ENCODE results near the gene SLAMF6.

Gene SLAMF6

DNA sequence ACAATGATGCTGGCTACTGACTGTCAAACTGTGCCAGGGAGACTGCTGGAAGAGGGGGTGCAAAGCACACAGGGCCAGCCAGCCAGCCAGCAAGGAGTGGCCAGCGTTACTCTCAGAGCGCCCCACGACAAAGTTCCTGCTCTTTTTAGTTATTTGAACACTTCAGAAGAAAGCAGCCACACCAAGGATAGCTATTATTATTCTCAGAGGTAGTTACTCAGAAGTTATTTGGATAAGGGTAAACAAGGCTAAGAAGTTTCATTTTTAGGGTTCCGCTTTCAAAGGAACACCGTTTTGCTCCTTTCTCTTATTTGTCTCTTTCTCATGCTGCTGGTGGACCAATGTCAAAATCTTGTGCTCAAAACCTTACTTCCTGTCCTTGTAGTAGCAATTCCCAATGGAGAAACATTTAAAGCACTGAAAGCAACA, 62.8 kb downstream of the SLAMF6 start:
- Mint-ChIP-seq H3K36me3 (peaks cover 4% of the 10 kb centered on the region), H3K27me3 (no peaks in the 10 kb centered on the region)

GRCh38 chr1:160459687-160460086, 63.4 kb downstream of the SLAMF6 start:
- H3K4me3 Mint-ChIP-seq, result no peak overlapping the region
- no peaks in the 10 kb centered on the region for H3K27me3 Mint-ChIP-seq
- no peak for DNase-seq (ENCODE audit: low spot score in 2 of 2)
- no peak for ATAC-seq (ENCODE audit: low read depth)
- H3K9me3 Mint-ChIP-seq, result peaks cover 5% of the 10 kb centered on the region
- H3K27ac Mint-ChIP-seq, result peak overlapping the region; percentile 77
- peaks cover 36% of the 10 kb centered on the region for H3K4me1 Mint-ChIP-seq
- peaks cover 2% of the 10 kb centered on the region for H3K36me3 Mint-ChIP-seq

More for the DNA sequence above, 62.8 kb downstream of the SLAMF6 start:
- Mint-ChIP-seq H3K4me1 (peaks cover 37% of the 10 kb centered on the region), H3K27ac (peak overlapping the region; percentile 77), H3K9me3 (peaks cover 7% of the 10 kb centered on the region), H3K4me3 (peak overlapping the region; percentile 74)
- DNase-seq (ENCODE audit: low spot score in 2 of 2) (no peak), ATAC-seq (ENCODE audit: low read depth) (peak; percentile 58)

DNA sequence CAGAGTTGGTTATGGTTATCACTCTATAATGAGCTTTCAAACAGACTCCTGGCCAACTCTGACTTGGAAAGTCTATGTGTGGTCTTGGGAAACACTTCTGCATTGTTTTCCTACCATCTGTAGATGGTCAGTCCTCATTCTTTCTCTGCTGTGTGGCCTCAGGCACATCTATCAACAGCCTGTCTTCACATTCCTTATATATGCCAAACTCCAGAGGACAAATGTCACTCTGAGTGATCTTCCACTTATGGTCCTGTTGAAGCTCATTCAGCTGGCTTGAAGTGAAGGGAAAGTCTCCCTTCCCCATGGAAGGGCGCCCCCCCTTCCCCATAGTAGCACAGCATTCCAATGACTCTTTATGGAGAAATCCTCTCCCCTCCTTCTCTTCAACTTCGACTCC, 64.0 kb downstream of the SLAMF6 start:
- Mint-ChIP-seq H3K4me1 (peaks cover 39% of the 10 kb centered on the region), H3K27ac (peak overlapping the region; percentile 77), H3K36me3 (no peaks in the 10 kb centered on the region), H3K9me3 (peaks cover 4% of the 10 kb centered on the region), H3K4me3 (no peak overlapping the region), H3K27me3 (no peaks in the 10 kb centered on the region)
- no peak for DNase-seq (ENCODE audit: low spot score in 2 of 2)
- no peak for ATAC-seq (ENCODE audit: low read depth)

- Mint-ChIP-seq H3K4me1 (peaks cover 49% of the 10 kb centered on the region), H3K9me3 (no peaks in the 10 kb centered on the region), H3K36me3 (no peaks in the 10 kb centered on the region), H3K27ac (no peak overlapping the region), H3K4me3 (no peak overlapping the region), H3K27me3 (no peaks in the 10 kb centered on the region)
- ATAC-seq (ENCODE audit: low read depth) (no peak), DNase-seq (ENCODE audit: low spot score in 2 of 2) (no peak)
Observed at GRCh38 chr1:160455153-160455517, 67.9 kb downstream of the SLAMF6 start.

- H3K27me3 Mint-ChIP-seq, result no peaks in the 10 kb centered on the region
- H3K36me3 Mint-ChIP-seq, result no peaks in the 10 kb centered on the region
- no peaks in the 10 kb centered on the region for H3K9me3 Mint-ChIP-seq
- DNase-seq (ENCODE audit: low spot score in 2 of 2), result no peak
- H3K4me1 Mint-ChIP-seq, result peaks cover 47% of the 10 kb centered on the region
- no peak overlapping the region for H3K27ac Mint-ChIP-seq
- ATAC-seq (ENCODE audit: low read depth), result no peak
- H3K4me3 Mint-ChIP-seq, result no peak overlapping the region
Observed at GRCh38 chr1:160454371-160455152, 68.5 kb downstream of the SLAMF6 start.

DNA sequence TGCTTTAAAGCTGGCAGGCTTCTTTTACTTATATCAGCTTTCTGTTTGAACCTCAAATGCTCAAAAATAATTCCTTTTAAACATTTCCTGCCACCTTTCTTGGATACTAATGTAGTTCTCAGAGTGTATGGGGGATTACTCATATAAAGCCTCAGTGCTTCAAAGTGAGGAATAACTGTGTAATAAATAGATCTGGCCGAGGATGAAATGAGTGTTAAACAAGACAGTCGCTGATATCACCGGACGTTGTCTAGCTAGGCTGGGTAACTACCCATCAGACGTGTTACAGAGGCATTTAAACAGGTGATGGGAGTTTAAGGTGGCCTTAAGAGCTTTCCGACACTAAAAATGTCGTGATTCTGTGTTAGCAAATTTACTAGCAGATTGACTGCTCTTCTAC, 69.6 kb downstream of the SLAMF6 start:
- no peaks in the 10 kb centered on the region for H3K9me3 Mint-ChIP-seq
- DNase-seq (ENCODE audit: low spot score in 2 of 2), result no peak
- peak overlapping the region; percentile 76 for H3K27ac Mint-ChIP-seq
- no peaks in the 10 kb centered on the region for H3K36me3 Mint-ChIP-seq
- no peaks in the 10 kb centered on the region for H3K27me3 Mint-ChIP-seq
- ATAC-seq (ENCODE audit: low read depth), result peak; percentile 67
- H3K4me1 Mint-ChIP-seq, result peaks cover 40% of the 10 kb centered on the region
- H3K4me3 Mint-ChIP-seq, result peak overlapping the region; percentile 62

DNA sequence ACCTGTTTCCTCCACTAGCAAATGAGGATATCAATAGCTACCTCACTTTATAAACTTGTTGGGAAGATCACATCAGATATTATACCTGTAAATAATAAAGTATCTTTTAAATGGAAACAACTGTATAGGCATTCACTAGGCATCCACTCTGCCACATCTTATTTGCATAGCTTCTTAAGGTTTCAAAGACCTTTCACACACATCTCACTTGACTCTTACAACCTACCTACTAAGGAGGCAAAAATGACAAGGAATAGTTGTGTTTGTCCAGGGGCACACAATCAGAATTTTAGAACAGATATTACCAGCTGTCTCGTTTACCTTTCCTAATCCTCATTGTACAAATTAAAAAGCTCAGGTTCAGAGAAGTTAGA, 71.2 kb downstream of the SLAMF6 start:
- no peaks in the 10 kb centered on the region for H3K9me3 Mint-ChIP-seq
- H3K27ac Mint-ChIP-seq, result peak overlapping the region; percentile 54
- H3K36me3 Mint-ChIP-seq, result no peaks in the 10 kb centered on the region
- H3K4me1 Mint-ChIP-seq, result peaks cover 43% of the 10 kb centered on the region
- no peak for DNase-seq (ENCODE audit: low spot score in 2 of 2)
- peak; percentile 56 for ATAC-seq (ENCODE audit: low read depth)
- H3K27me3 Mint-ChIP-seq, result no peaks in the 10 kb centered on the region
- H3K4me3 Mint-ChIP-seq, result peak overlapping the region; percentile 19

DNA sequence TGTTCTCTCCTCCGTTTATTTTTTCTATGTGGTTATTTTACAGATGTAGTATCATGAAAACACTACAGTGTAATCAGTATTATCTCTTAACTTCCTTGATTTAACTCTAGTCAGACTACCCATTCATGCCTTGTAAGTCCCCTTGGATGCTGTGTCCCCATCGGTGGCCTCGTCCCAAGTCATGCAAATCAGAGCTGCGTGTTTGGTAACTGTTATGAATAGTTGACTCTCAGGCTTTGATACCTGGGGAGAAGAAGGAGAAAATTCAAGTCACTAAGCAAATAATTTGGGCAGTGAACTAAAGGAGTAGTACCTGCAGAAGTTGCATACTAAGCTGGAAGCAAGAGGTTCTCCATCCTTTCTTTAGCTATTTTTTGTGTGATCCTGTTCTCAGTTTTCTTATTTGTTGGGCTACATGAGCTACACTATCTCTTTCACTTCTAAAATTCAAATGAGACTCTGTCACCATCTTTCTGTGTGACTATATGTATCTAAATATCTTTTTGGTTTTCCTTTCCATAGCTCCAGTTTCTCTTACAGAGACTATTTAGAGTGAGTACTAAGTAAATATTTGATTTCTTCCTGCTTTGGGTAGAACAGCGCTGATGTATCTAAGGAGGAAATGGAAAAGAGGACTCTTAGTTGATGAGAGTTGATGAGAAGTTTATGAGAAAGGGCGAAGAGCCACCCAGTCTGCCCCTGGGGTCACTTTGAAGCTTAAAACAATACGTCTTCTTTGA, 71.8 kb downstream of the SLAMF6 start:
- H3K4me3 Mint-ChIP-seq, result peak overlapping the region; percentile 19
- no peaks in the 10 kb centered on the region for H3K27me3 Mint-ChIP-seq
- H3K27ac Mint-ChIP-seq, result peak overlapping the region; percentile 54
- no peaks in the 10 kb centered on the region for H3K36me3 Mint-ChIP-seq
- no peak for DNase-seq (ENCODE audit: low spot score in 2 of 2)
- H3K9me3 Mint-ChIP-seq, result no peaks in the 10 kb centered on the region
- peak; percentile 52 for ATAC-seq (ENCODE audit: low read depth)
- peaks cover 39% of the 10 kb centered on the region for H3K4me1 Mint-ChIP-seq

DNA sequence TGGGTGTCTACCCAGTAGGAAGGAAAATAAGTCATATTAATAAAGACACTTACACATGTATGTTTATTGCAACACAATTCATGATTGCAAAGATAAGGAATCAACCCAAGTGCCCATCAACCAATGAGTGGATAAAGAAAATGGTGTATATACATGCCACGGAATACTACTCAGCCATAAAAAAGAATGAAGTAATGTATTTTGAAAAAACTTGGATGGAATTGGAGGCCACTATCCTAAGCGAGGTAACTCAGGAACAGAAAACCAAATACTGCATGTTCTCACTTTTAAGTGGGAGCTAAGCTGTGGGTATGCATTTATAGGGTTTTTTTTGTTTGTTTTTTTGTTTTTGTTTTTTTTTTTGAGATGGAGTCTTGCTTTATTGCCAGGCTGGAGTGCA, 73.6 kb downstream of the SLAMF6 start:
- H3K4me3 Mint-ChIP-seq, result no peak overlapping the region

DNA sequence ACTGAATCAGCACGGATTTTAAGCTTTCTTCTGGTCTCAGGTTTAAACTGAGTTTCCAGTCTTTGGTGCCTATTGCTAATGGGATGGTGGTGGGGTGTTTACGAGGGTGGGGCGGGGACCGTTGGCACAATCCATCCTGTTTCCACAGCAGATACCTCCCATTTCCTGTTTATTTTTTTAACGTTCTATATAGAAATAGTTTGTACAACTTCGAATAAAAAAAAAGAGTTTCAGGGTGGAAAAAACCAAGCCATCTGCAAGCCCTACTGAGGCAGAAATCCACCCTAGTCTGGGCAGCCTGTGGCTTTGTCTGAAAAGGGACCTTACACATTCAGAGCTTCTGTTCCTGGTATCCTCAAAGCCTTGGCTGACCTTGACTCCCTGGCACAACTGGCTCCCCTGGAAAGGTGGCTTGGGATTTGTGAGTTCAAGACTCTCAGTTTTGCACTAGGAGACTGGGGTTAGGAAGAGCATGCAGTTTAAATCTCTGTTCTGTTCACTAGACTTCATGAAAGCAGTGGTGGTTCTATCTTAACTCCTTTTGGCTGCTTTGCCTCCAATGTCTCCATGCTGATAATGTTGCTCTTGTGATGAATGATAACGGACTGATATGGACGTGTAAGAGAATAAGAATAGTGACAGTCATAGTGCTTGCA, 76.0 kb downstream of the SLAMF6 start:
- no peak for ATAC-seq (ENCODE audit: low read depth)
- H3K36me3 Mint-ChIP-seq, result no peaks in the 10 kb centered on the region
- no peaks in the 10 kb centered on the region for H3K9me3 Mint-ChIP-seq
- no peaks in the 10 kb centered on the region for H3K27me3 Mint-ChIP-seq
- no peak overlapping the region for H3K27ac Mint-ChIP-seq
- DNase-seq (ENCODE audit: low spot score in 2 of 2), result no peak
- no peak overlapping the region for H3K4me3 Mint-ChIP-seq
- H3K4me1 Mint-ChIP-seq, result peaks cover 28% of the 10 kb centered on the region

More for the DNA sequence above, 73.6 kb downstream of the SLAMF6 start:
- H3K4me1 Mint-ChIP-seq, result peaks cover 37% of the 10 kb centered on the region
- H3K27ac Mint-ChIP-seq, result no peak overlapping the region
- ATAC-seq (ENCODE audit: low read depth) (no peak), DNase-seq (ENCODE audit: low spot score in 2 of 2) (no peak)
- H3K9me3 Mint-ChIP-seq, result no peaks in the 10 kb centered on the region
- H3K27me3 Mint-ChIP-seq, result no peaks in the 10 kb centered on the region
- no peaks in the 10 kb centered on the region for H3K36me3 Mint-ChIP-seq

DNA sequence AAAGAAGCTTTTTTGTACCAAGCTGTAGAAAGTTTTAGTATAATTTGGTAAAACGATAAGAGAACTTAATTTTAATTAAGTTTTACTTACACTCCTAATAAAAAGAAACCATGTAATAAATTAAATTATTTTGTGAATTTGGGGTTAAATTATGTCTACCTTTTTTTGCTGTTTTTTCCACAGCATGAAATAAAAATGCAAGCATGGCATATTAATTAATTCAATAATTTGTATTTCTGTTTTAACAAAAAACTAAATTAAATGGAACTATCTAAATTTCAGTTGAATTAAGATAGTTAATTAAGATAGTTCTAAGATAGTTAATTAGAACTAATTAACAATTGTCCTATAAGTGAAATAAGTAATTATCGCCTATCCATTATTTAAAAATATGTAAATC, 83.3 kb downstream of the SLAMF6 start:
- H3K9me3 Mint-ChIP-seq, result peaks cover 3% of the 10 kb centered on the region
- peaks cover 28% of the 10 kb centered on the region for H3K4me1 Mint-ChIP-seq
- no peak overlapping the region for H3K27ac Mint-ChIP-seq
- ATAC-seq (ENCODE audit: low read depth) (no peak), DNase-seq (ENCODE audit: low spot score in 2 of 2) (no peak)
- H3K27me3 Mint-ChIP-seq, result no peaks in the 10 kb centered on the region
- H3K4me3 Mint-ChIP-seq, result no peak overlapping the region
- H3K36me3 Mint-ChIP-seq, result no peaks in the 10 kb centered on the region

DNA sequence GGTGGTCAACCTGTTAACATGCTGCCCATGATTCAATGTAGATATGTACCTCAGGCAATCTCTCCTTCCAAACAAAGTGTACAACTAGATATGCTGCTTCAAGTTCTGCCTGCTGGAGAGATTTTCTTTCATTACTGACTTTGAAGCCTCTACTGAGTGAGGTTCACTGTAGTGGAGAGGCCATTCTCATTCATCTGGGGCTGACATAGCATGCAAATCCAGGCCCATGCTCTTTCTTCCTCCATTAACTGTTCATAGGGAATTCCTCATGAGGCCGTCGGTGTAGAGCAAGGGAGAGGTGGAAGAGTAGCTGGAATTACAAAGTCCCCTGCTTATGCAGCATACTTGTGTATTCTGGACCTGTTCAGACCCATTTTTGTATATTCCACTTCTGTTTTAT, 84.1 kb downstream of the SLAMF6 start:
- Mint-ChIP-seq H3K4me3 (peak overlapping the region; percentile 53), H3K36me3 (peaks cover 3% of the 10 kb centered on the region), H3K9me3 (peaks cover 5% of the 10 kb centered on the region), H3K27me3 (no peaks in the 10 kb centered on the region), H3K27ac (peak overlapping the region; percentile 96), H3K4me1 (peaks cover 25% of the 10 kb centered on the region)
- no peak for DNase-seq (ENCODE audit: low spot score in 2 of 2)
- no peak for ATAC-seq (ENCODE audit: low read depth)

DNA sequence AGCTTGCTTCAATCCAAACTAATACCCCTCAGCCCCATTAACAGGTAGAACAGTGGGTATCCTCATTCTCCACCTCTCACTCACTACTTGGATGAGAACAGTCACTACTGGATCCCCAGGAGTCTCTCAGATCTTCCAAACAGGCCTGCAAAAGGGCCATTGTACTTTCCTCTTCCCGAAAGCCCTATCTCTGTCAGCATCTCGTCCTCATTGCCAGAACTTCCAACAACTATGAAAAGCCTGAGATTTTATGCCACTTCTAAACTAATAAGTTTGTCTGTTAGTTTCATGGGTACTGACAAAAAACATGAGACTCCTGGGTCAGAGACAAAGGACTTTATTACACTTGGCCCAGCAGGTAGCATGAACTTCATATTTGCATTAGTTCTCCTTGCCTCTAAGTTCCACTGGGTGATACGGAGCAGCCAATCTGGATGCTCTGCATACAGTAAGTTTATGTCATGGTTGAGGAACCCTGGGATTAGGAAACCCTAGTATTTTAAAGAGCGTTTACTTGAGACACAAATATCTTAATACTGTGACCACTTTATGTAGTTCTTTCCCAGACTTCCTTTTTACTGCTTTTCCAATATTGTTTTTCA, 84.6 kb downstream of the SLAMF6 start:
- peaks cover 22% of the 10 kb centered on the region for H3K4me1 Mint-ChIP-seq
- H3K4me3 Mint-ChIP-seq, result peak overlapping the region; percentile 71
- H3K27ac Mint-ChIP-seq, result peak overlapping the region; percentile 96
- H3K36me3 Mint-ChIP-seq, result peaks cover 4% of the 10 kb centered on the region
- ATAC-seq (ENCODE audit: low read depth), result peak; percentile 21
- no peak for DNase-seq (ENCODE audit: low spot score in 2 of 2)
- peaks cover 5% of the 10 kb centered on the region for H3K9me3 Mint-ChIP-seq
- H3K27me3 Mint-ChIP-seq, result no peaks in the 10 kb centered on the region
